Measurements from ENCODE around the gene ABCG5.

DNA sequence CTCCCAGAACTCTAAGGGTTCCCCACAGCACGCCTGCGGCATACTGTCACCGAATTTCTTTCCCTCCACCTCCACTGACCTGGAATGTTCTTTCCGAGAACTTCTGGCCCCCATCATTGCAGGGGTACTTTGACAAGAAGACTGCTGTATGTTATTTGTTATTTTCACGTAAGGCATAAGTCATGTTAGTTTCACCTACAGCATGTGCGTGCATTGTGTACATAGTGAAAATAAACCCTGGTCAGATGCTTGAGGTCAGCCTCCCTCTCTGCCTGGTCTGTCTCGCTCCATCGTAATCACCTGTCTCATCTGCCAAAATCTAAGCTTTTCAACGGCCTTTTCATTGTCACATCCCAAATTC is 4.2 kb upstream of the ABCG5 start:
- TF ChIP-seq, protein P1, sequence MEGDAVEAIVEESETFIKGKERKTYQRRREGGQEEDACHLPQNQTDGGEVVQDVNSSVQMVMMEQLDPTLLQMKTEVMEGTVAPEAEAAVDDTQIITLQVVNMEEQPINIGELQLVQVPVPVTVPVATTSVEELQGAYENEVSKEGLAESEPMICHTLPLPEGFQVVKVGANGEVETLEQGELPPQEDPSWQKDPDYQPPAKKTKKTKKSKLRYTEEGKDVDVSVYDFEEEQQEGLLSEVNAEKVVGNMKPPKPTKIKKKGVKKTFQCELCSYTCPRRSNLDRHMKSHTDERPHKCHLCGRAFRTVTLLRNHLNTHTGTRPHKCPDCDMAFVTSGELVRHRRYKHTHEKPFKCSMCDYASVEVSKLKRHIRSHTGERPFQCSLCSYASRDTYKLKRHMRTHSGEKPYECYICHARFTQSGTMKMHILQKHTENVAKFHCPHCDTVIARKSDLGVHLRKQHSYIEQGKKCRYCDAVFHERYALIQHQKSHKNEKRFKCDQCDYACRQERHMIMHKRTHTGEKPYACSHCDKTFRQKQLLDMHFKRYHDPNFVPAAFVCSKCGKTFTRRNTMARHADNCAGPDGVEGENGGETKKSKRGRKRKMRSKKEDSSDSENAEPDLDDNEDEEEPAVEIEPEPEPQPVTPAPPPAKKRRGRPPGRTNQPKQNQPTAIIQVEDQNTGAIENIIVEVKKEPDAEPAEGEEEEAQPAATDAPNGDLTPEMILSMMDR (IDR thresholded peaks at IDR 0.05): no peak
- no peak for TF ChIP-seq POLR2A (IDR thresholded peaks at IDR 0.05)

All from adrenal gland (tissue), 5 donors.